A673 (cell line): ENCODE results near the gene IBSP.

Experiments
- CTCF ChIP-seq: fragments of 300-800, 200-600 bp; sonication (generic); conservative IDR thresholded peaks from 2 replicates; pipeline ENCODE4 v1.5.1; 2017; ENCODE audit warnings: low read depth, mild to moderate bottlenecking, antibody characterized with exemption, low read length, moderate library complexity, mixed read lengths
- EZH2 ChIP-seq: fragments of 200-600 bp; sonication (generic); IDR thresholded peaks from 2 replicates; pipeline ENCODE4 v1.6.1; 2017; ENCODE audit warnings: borderline replicate concordance, low read depth, mild to moderate bottlenecking, mixed read lengths, antibody characterized with exemption, low read length; ENCODE audit not compliant: poor library complexity, severe bottlenecking

GRCh38 chr4:87832669-87833068 lies 33.3 kb downstream of the IBSP start, which contains the start of gene MEPE:
- TF ChIP-seq CTCF (no peak), EZH2 (no peak)
